ENCODE data around the gene GALC.

DNA sequence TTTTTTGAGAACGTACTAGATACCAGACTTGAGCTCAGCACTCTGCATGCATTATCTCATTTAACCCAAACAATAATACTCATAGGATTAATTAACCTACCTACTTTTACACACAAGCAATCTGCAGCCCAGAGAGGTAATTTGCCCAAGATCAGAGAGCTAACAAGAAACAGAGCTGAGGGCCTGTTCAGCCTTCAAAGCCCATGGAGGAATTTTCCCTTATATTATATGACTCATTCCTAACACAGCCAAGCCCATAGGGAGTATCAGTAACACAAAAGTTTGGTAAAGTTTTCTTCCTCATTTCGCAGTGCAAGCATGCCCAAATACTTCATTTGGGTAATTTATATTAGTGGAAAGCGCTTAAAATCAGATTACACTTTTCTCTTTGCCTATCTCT, 94.7 kb downstream of the GALC start:
- TF ChIP-seq POLR2A (IDR thresholded peaks at IDR 0.05) (no peak), CTCF (IDR thresholded peaks at IDR 0.05) (no peak)
